K562 (cell line): ENCODE measurements around the gene FKBP2. TPM values are rescaled to one million over a fixed set of nuclear protein-coding genes. Genes with fewer than 3 reads are reported as not detected.
A peak's percentile ranks its signal among the peaks of the same experiment; 100 is the strongest.

Source experiments
- ADNP ChIP-seq: fragments of 200-800 bp; sonication (Bioruptor generic); IDR thresholded peaks from 2 replicates; pipeline ENCODE4 v1.6.1; 2016; ENCODE audit warnings: missing genetic modification characterization, missing compliant biosample characterization
- C11orf30 ChIP-seq: fragments of 450-650 bp; IDR thresholded peaks from 2 replicates; pipeline ENCODE4 v1.6.1; 2016; ENCODE audit warnings: low read depth, mild to moderate bottlenecking
- DDX20 ChIP-seq: fragments of 450-650 bp; IDR thresholded peaks from 2 replicates; pipeline ENCODE4 v1.6.1; 2016; ENCODE audit warnings: missing genetic modification characterization, low read depth, mild to moderate bottlenecking, missing compliant biosample characterization, moderate library complexity
- EHMT2 ChIP-seq: fragments of 450-650 bp; IDR thresholded peaks from 2 replicates; pipeline ENCODE4 v1.6.1; 2018; ENCODE audit warnings: antibody characterized with exemption
- ETV1 ChIP-seq: fragments of 450-650 bp; conservative IDR thresholded peaks from 2 replicates; pipeline ENCODE4 v1.6.1; 2016; ENCODE audit warnings: missing genetic modification characterization, control low read depth, low read depth, missing compliant biosample characterization
- MXI1 ChIP-seq: IDR thresholded peaks from 2 replicates; pipeline ENCODE4 v1.6.1; 2011; ENCODE audit warnings: low read depth, mild to moderate bottlenecking, improper control_type of control experiment, low read length
- NR1H2 ChIP-seq: sonication (generic); formaldehyde crosslinking; IDR thresholded peaks from 2 replicates; pipeline ENCODE4 v1.4.0; 2020; ENCODE audit warnings: mild to moderate bottlenecking, missing genetic modification reagents
- RBFOX2 ChIP-seq: fragments of 200-400 bp; formaldehyde crosslinking; IDR thresholded peaks from 2 replicates; pipeline ENCODE4 v1.6.1; 2017; ENCODE audit warnings: low read depth, mild to moderate bottlenecking, low read length, moderate library complexity
- RBM17 ChIP-seq: fragments of 200-400 bp; formaldehyde crosslinking; IDR thresholded peaks from 2 replicates; pipeline ENCODE4 v1.6.1; 2017; ENCODE audit warnings: low read depth, mild to moderate bottlenecking, low read length, borderline replicate concordance
- SIN3A ChIP-seq, 2 experiments: fragments of 150-350 bp in 1 of 2; IDR thresholded peaks; 2 replicates each; pipeline ENCODE4 v1.6.1; 2011 to 2016; ENCODE audit warnings: borderline replicate concordance in 2 of 2, low read depth in 2 of 2, low read length in 2 of 2, mild to moderate bottlenecking in 2 of 2, moderate library complexity in 2 of 2; ENCODE audit not compliant: control insufficient read depth in 1 of 2
- SMAD4 ChIP-seq: fragments of 250-450 bp; sonication (Bioruptor Pico); conservative IDR thresholded peaks from 2 replicates; pipeline ENCODE4 v1.8.0; 2021; ENCODE audit warnings: inconsistent platforms, mild to moderate bottlenecking, moderate library complexity
- SMARCA5 ChIP-seq: fragments of 450-650 bp; IDR thresholded peaks from 2 replicates; pipeline ENCODE4 v1.6.1; 2016
- TAF9B ChIP-seq: fragments of 450-650 bp; IDR thresholded peaks from 2 replicates; pipeline ENCODE4 v1.6.1; 2018; ENCODE audit warnings: mild to moderate bottlenecking; ENCODE audit not compliant: partially characterized antibody
- ZNF507 ChIP-seq: conservative IDR thresholded peaks from 2 replicates; pipeline ENCODE4 v1.6.1; 2017; ENCODE audit warnings: missing genetic modification characterization, missing compliant biosample characterization
- ZNF696 ChIP-seq: fragments of 250-450 bp; sonication (Bioruptor Pico); conservative IDR thresholded peaks from 2 replicates; pipeline ENCODE4 v1.4.0; 2020; ENCODE audit warnings: mild to moderate bottlenecking, moderate library complexity
- polyA plus RNA-seq, 8 experiments: library from polyadenylated mRNA; depleted of rRNA in 4 of 8; stranded (reverse) in 5 of 8; unstranded in 3 of 8; fragments of >200 nt; fragmentation: Nextera tagmentation in 2 of 8; fragmentation: Illumina TruSeq in 1 of 8; extraction: Ambion mirVana in 2 of 8; extraction: Trizol in 1 of 8; gene quantifications; 2 replicates each; pipeline versions ENCODE4 v1.2.1 to v1.2.3, GENCODE V29; 2011 to 2014; ENCODE audit warnings: inconsistent platforms in 1 of 8, missing spikeins in 1 of 8
- total RNA-seq, 7 experiments: library from RNA; depleted of rRNA in 6 of 7; stranded (reverse); fragments of >200 nt in 6 of 7; fragmentation: Illumina TruSeq in 2 of 7; extraction: Trizol in 2 of 7; gene quantifications; 2 replicates each; pipeline versions ENCODE4 v1.2.1 to v1.2.3, GENCODE V29; 2011 to 2021; ENCODE audit warnings: low replicate concordance in 1 of 7
- TF ChIP-seq, protein P1 (sequence below): sonication (generic); formaldehyde crosslinking; IDR thresholded peaks from 2 replicates; pipeline ENCODE4 v1.8.0; 2022; ENCODE audit warnings: mild to moderate bottlenecking, missing genetic modification reagents
- TF ChIP-seq, protein P2 (sequence below): fragments of 450-650 bp; IDR thresholded peaks from 2 replicates; pipeline ENCODE4 v1.6.1; 2018; ENCODE audit not compliant: partially characterized antibody
- TF ChIP-seq, protein P3 (sequence below): fragments of 200-800 bp; sonication (Bioruptor generic); IDR thresholded peaks from 2 replicates; pipeline ENCODE4 v1.6.1; 2017; ENCODE audit warnings: missing genetic modification characterization, missing compliant biosample characterization

FKBP2 gene
- total and polyA plus RNA-seq, 9 of the 15 experiments (the other 6 are each of a cell fraction or from before 2014, with no cell fraction given): 3.5 to 151 (median 58.1) TPM

DNA sequence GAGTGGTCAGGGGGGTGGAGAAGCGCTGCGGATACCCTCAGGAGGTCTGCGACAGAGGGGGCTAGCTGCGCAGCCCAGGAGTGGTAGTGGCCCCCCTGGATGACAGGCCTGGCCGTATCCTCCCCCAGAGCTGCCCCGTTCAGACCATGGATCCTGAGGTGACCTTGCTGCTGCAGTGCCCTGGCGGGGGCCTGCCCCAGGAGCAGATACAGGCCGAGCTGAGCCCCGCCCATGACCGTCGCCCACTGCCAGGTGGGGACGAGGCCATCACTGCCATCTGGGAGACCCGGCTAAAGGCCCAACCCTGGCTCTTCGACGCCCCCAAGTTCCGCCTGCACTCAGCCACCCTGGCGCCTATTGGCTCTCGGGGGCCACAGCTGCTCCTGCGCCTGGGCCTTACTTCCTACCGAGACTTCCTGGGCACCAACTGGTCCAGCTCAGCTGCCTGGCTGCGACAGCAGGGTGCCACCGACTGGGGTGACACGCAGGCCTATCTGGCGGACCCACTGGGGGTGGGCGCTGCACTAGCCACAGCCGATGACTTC, 14.3 kb upstream of the FKBP2 start (continued):
- TF ChIP-seq, protein P1, sequence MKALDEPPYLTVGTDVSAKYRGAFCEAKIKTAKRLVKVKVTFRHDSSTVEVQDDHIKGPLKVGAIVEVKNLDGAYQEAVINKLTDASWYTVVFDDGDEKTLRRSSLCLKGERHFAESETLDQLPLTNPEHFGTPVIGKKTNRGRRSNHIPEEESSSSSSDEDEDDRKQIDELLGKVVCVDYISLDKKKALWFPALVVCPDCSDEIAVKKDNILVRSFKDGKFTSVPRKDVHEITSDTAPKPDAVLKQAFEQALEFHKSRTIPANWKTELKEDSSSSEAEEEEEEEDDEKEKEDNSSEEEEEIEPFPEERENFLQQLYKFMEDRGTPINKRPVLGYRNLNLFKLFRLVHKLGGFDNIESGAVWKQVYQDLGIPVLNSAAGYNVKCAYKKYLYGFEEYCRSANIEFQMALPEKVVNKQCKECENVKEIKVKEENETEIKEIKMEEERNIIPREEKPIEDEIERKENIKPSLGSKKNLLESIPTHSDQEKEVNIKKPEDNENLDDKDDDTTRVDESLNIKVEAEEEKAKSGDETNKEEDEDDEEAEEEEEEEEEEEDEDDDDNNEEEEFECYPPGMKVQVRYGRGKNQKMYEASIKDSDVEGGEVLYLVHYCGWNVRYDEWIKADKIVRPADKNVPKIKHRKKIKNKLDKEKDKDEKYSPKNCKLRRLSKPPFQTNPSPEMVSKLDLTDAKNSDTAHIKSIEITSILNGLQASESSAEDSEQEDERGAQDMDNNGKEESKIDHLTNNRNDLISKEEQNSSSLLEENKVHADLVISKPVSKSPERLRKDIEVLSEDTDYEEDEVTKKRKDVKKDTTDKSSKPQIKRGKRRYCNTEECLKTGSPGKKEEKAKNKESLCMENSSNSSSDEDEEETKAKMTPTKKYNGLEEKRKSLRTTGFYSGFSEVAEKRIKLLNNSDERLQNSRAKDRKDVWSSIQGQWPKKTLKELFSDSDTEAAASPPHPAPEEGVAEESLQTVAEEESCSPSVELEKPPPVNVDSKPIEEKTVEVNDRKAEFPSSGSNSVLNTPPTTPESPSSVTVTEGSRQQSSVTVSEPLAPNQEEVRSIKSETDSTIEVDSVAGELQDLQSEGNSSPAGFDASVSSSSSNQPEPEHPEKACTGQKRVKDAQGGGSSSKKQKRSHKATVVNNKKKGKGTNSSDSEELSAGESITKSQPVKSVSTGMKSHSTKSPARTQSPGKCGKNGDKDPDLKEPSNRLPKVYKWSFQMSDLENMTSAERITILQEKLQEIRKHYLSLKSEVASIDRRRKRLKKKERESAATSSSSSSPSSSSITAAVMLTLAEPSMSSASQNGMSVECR (CRISPR knock-in tag): peak; percentile 60; the same call in 1 of the 2 replicates
- TF ChIP-seq ZNF696 (CRISPR knock-in tag): no peak
- peak; percentile 63 for TF ChIP-seq RBFOX2
- TF ChIP-seq EHMT2: no peak
- TF ChIP-seq MXI1: no peak
- TF ChIP-seq, protein P2, sequence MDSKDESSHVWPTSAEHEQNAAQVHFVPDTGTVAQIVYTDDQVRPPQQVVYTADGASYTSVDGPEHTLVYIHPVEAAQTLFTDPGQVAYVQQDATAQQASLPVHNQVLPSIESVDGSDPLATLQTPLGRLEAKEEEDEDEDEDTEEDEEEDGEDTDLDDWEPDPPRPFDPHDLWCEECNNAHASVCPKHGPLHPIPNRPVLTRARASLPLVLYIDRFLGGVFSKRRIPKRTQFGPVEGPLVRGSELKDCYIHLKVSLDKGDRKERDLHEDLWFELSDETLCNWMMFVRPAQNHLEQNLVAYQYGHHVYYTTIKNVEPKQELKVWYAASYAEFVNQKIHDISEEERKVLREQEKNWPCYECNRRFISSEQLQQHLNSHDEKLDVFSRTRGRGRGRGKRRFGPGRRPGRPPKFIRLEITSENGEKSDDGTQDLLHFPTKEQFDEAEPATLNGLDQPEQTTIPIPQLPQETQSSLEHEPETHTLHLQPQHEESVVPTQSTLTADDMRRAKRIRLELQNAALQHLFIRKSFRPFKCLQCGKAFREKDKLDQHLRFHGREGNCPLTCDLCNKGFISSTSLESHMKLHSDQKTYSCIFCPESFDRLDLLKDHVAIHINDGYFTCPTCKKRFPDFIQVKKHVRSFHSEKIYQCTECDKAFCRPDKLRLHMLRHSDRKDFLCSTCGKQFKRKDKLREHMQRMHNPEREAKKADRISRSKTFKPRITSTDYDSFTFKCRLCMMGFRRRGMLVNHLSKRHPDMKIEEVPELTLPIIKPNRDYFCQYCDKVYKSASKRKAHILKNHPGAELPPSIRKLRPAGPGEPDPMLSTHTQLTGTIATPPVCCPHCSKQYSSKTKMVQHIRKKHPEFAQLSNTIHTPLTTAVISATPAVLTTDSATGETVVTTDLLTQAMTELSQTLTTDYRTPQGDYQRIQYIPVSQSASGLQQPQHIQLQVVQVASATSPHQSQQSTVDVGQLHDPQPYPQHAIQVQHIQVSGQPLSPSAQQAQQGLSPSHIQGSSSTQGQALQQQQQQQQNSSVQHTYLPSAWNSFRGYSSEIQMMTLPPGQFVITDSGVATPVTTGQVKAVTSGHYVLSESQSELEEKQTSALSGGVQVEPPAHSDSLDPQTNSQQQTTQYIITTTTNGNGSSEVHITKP: no peak
- no peak for TF ChIP-seq ADNP (tag)
- TF ChIP-seq SMARCA5: no peak
- no peak for TF ChIP-seq TAF9B
- peak; percentile 40; the same call in 1 of the 2 replicates for TF ChIP-seq SMAD4
- no peak for TF ChIP-seq ETV1
- no peak for TF ChIP-seq ZNF507
- TF ChIP-seq, protein P3, sequence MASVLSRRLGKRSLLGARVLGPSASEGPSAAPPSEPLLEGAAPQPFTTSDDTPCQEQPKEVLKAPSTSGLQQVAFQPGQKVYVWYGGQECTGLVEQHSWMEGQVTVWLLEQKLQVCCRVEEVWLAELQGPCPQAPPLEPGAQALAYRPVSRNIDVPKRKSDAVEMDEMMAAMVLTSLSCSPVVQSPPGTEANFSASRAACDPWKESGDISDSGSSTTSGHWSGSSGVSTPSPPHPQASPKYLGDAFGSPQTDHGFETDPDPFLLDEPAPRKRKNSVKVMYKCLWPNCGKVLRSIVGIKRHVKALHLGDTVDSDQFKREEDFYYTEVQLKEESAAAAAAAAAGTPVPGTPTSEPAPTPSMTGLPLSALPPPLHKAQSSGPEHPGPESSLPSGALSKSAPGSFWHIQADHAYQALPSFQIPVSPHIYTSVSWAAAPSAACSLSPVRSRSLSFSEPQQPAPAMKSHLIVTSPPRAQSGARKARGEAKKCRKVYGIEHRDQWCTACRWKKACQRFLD (CRISPR knock-in tag): no peak
- 0 out of 4 replicates have a peak, but pooled peaks of 1 of the 2 experiments have one; percentile 11 for TF ChIP-seq SIN3A (IDR thresholded peaks at IDR 0.05; ENCODE audit: borderline replicate concordance in 2 of 2, control insufficient read depth in 1 of 2, low read depth in 2 of 2, low read length in 2 of 2)
- 0 out of 2 replicates have a peak, but pooled peaks have one; percentile 7 for TF ChIP-seq NR1H2 (CRISPR knock-in tag)
- no peak for TF ChIP-seq RBM17
- no peak for TF ChIP-seq DDX20 (tag)
- TF ChIP-seq C11orf30: no peak
